Measurements from ENCODE around the gene SEPTIN1. TPM values are rescaled to one million over a fixed set of nuclear protein-coding genes. Genes with fewer than 3 reads are reported as not detected.
"Not testable (repeated sequence)": the region's sequence is repeated elsewhere in the genome, so short reads cannot be mapped to it uniquely, and the experiment has no call there.

SEPTIN1 gene
- total RNA-seq, 1 experiment from 2014 or later = 1.4 TPM

DNA sequence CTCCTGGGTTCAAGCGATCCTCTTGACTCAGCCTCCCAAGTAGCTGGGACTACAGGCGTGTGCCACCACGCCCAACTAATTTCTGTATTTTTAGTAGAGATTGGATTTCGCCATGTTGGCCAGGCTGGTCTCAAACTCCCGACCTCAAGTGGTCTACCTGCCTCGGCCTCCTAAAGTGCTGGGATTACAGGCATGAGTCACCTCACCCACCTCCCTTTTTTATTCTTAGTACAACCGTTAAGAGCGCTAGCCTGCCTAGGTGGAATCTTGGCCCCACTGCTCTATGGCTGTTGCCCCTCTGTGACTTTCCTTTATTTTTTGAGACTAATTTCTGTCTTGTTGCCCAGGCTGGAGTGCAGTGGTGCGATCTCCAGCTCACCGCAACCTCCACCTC is 44.4 kb downstream of the SEPTIN1 start:
- Mint-ChIP-seq H3K4me3 (peak overlapping the region in 1 of 2 experiments; percentile 35; a peak in 1 of 5 replicates), H3K4me1 (peaks cover 6 to 16% of the 10 kb centered on the region in 2 experiments)
- not testable (repeated sequence) for H2AFZ ChIP-seq (ENCODE audit: low read length); H2AK5ac ChIP-seq (ENCODE audit: insufficient read length, low read length); H3K4me2 ChIP-seq (ENCODE audit: insufficient read depth, insufficient read length, low read length); H4K8ac ChIP-seq (replicated peaks; ENCODE audit: insufficient read length, low read depth, low read length); H2BK15ac ChIP-seq (ENCODE audit: low read depth, low read length); H3K23ac ChIP-seq (ENCODE audit: insufficient read length, low read depth, low read length); H3K9me3 Mint-ChIP-seq; H3K36me3 Mint-ChIP-seq (ENCODE audit: insufficient read depth in 1 of 3, low read depth in 3 of 3); H3K79me2 ChIP-seq (ENCODE audit: insufficient read depth, low read length); H2BK5ac ChIP-seq (ENCODE audit: insufficient read length, low read length); H3K27ac Mint-ChIP-seq; H3K14ac ChIP-seq (ENCODE audit: insufficient read depth, low read length); H3K23me2 ChIP-seq (ENCODE audit: insufficient read length, low read depth, low read length, poor library complexity, severe bottlenecking); H2BK120ac ChIP-seq (ENCODE audit: low read depth, low read length, poor library complexity, severe bottlenecking); H3K56ac ChIP-seq (ENCODE audit: insufficient read length, low read depth, low read length); H3K9ac ChIP-seq (ENCODE audit: extremely low read depth, insufficient read length, low read length); H3K79me1 ChIP-seq (ENCODE audit: insufficient read depth, low read depth, low read length, poor library complexity, severe bottlenecking); H2BK20ac ChIP-seq (ENCODE audit: low read depth, low read length, poor library complexity, severe bottlenecking); H3K27me3 ChIP-seq (ENCODE audit: insufficient read depth, low read length); H4K91ac ChIP-seq (ENCODE audit: insufficient read length, low read depth, low read length); H3K18ac ChIP-seq (ENCODE audit: insufficient read length, low read depth, low read length); H4K20me1 ChIP-seq (ENCODE audit: control insufficient read depth, insufficient read depth, insufficient read length); H3T11ph ChIP-seq (ENCODE audit: low read length); H2BK12ac ChIP-seq (ENCODE audit: insufficient read length, low read depth, low read length); H3K4me1 ChIP-seq (ENCODE audit: insufficient read depth, low read length); H3K27me3 Mint-ChIP-seq (ENCODE audit: low read depth); H4K5ac ChIP-seq (ENCODE audit: insufficient read length, low read depth, low read length); H3K27ac ChIP-seq (ENCODE audit: insufficient read length, low read depth, low read length); H3K4ac ChIP-seq (ENCODE audit: low read depth, low read length); H3K9me3 ChIP-seq (ENCODE audit: control insufficient read depth, low read depth, low read length); DNase-seq
- WGBS (ENCODE audit: extremely low coverage, insufficient read length, low lambda C conversion rate) = no CpG with 5 or more reads among the region's 10 CpGs
